ENCODE data around the gene TBC1D10A. TPM values are rescaled to one million over a fixed set of nuclear protein-coding genes. Genes with fewer than 3 reads are reported as not detected.

The TBC1D10A gene
- total RNA-seq, 1 donor from 2014 or later: 18.2 TPM

GRCh38 chr22:30267382-30268302 lies 59.1 kb downstream of the TBC1D10A start:
- no peak for DNase-seq (ENCODE audit: extremely low read depth, low read depth, low spot score)

DNA sequence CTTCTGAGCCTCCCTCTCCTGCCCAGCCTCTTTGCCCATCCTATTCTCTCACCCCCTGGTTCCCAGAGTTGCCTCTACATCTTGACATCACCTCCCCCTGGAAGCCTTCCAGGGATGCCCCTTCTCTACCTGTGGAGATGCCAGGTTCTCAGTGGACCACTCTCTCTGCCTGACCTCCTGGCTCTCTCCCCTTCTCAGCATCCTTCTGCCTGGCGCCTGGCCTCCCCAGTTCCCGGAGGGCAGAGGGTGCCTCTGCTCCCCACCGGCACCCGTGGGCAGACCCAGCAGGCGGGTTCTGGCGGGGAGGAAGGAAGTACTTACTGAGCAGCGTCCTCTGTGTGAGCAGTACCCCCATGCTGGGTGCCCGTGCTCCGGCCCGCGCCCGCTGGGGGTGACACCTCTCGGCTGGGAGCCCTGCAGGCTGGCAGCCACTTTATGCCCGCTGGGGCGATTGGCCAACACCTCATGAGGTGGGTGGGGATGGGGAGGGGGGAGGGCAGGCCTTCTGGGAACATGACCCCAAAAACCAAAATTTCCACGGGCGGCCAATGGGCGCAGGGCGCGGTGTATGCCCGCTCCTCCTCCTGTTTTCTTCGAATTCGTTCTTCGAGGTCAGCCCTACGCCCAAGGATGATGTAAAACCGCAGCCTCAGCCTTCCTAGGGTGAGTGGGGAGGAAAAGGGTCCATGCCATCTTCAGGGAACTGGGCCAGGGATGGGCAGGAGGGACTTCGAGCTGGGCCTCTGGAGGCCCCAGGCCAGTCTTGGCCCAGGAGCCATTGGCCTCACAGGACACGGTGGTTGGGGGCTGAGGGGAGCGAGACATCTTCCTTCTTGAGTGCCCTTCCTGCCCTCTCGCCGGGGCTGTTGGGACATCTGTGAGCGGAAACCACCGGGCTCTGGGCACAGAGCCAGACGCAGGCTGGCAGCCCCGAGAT lies 60.0 kb downstream of the TBC1D10A start, which contains the start of gene OSM:
Gene OSM, minus strand, starts transcription at position 407 of the 937 bp plus-strand sequence. Its CDS starts 52 bp downstream, at position 355.
- no peak for DNase-seq (ENCODE audit: extremely low read depth, low read depth, low spot score)

GRCh38 chr22:30265823-30266444 lies 60.8 kb downstream of the TBC1D10A start:
- DNase-seq (ENCODE audit: extremely low read depth, low read depth, low spot score): no peak

DNA sequence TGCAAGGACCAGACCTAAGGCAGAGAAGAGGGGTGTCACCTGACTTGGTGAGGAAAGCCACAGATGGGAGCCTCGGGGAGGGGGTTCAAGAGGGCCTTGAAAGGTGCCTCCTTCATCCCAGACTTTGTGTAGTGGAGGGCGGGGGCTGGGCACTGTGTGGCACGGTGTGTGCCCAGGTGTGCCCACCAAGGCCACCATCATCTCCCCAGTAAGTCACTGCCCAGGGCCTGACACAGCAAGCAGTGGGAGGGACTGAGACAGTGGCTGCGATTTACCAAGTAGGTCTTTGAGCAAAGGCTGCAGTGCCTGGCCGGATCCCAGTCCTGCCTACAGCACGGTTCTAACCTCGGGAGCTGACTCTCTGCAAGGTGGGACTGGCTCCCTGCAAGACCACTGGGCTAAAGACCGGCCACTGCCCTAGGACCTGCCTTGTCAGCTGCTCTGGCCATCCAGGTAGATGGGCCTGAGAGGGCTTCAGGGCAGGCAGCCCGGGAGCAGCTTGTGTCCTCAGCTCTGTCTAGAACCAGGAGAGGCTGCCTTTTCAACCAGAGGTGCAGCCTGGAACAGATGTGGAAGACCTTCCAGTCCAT lies 61.5 kb downstream of the TBC1D10A start:
- no peak for DNase-seq (ENCODE audit: extremely low read depth, low read depth, low spot score)

GRCh38 chr22:30263883-30264282 lies 62.9 kb downstream of the TBC1D10A start:
- no peak for DNase-seq (ENCODE audit: extremely low read depth, low read depth, low spot score)

GRCh38 chr22:30262917-30263741 lies 63.6 kb downstream of the TBC1D10A start:
- DNase-seq (ENCODE audit: extremely low read depth, low read depth, low spot score): no peak

DNA sequence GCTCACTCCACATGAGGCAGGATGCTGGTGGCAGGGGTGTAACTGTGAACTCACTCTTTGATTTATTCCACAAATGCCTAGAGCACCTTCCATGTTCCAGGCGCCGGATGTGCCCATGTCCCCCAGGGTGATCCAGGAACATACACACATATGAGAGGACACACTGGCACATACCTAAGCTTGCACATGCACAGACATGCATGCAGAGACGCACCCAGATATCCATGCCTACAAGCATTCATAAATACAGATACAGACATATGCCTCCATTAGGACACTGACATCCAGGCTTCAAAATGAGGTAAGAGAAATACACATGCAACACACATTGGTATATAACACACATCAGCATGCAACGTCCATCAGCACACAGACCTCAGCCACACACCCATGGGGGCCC lies 64.6 kb downstream of the TBC1D10A start:
- DNase-seq (ENCODE audit: extremely low read depth, low read depth, low spot score): no peak

DNA sequence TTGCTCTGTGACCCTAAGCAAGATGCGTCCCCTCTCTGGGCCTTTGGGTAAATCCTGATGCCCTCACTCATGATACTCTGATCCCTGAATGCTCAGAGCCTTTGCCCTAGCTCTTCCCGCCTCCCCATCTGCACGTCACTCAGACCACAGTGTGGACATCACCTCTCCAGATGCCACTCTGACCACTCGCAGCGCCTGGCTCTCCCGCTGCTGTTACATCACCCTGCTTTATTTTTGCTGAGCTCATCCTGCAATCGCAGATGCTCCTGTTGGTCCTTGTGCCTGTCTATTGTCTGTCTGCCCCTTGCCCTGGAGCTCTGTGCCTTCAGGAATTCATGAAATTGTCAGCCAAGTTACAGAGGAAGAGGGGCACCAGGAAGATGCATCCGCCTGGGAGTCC lies 65.6 kb downstream of the TBC1D10A start:
- no peak for DNase-seq (ENCODE audit: extremely low read depth, low read depth, low spot score)

DNA sequence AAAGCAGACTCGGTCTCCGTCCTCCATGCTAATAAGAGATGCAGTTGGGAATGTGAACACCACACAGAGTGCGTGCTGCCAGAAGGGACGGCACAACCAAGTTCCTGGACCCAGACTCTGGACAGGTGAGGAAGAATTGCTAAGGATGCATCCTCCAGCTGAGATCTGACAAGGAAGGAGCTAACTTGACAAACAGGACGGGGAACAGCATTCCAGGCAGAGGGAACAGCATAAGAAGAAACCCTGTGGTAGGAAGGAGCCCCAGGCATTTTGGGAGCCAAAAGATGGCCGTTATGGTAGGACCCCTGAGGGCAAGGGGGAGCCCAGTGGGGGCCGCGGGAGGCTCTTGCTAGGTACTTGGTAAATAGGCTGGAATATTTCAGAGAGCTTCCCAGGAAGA lies 66.1 kb downstream of the TBC1D10A start:
- no peak for DNase-seq (ENCODE audit: extremely low read depth, low read depth, low spot score)

GRCh38 chr22:30260276-30260675 lies 66.5 kb downstream of the TBC1D10A start:
- DNase-seq (ENCODE audit: extremely low read depth, low read depth, low spot score): no peak

DNA sequence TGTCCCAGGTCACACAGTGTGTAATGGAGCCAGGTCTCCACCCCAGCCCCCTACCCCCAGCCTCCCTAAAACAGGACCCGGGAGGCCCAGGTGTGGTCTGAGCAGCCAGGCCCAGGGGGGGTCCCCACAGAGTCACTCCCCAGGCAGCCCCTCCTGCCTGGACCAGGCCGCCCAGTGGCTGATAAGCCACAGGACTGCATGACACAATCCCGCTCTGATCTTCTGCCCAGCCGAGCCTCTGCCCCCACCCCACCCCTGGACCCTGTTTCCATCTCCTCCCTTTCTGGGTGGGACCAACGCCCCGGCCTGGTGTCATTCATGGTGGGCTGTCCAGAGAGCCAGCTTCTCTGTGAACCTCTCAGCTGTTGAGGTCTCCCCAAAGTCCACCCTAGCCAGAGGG lies 72.4 kb downstream of the TBC1D10A start:
- no peak for DNase-seq (ENCODE audit: extremely low read depth, low read depth, low spot score)

GRCh38 chr22:30253205-30253852 lies 73.4 kb downstream of the TBC1D10A start:
- no peak for DNase-seq (ENCODE audit: extremely low read depth, low read depth, low spot score)

DNA sequence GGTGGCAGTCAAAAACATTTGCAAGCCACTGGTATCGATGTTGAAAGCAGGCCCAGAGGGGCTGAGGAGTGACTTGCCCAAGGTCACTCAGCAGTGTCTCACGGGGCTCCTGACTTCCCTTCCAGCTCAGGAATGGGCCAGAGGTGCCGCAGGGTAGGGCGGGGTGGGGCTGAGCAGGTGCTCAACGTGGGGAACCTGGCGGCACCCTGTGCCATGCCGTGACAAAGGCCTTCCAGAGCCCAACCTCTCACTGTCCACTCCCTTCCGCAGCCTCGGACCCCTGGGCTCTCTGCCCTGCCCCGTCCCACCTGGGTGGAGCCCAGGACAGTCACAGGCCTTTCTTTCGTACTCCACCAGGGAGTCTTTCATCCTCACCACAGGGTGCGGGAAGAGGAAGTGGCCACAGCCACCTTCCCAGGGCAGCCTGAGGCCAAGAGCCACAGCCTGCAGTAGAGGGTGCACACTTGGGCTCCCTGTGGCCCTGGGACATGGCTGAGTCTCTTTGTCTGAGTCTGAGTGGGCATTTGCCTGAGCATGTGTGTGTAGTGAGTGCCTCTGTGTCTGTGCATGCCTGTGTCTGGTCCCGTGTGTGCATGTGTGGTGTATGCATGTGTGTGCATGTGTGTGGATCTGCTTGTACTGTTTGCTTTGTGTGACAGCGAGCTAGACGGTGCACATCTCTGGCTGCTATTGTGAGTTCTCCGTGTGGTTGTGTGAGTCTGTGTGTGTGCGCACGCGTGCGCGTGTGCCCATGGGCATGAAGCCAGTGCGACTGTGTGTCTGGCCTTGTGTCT lies 74.1 kb downstream of the TBC1D10A start:
- DNase-seq (ENCODE audit: extremely low read depth, low read depth, low spot score): no peak

GRCh38 chr22:30251711-30252110 lies 75.0 kb downstream of the TBC1D10A start:
- DNase-seq (ENCODE audit: extremely low read depth, low read depth, low spot score): no peak

DNA sequence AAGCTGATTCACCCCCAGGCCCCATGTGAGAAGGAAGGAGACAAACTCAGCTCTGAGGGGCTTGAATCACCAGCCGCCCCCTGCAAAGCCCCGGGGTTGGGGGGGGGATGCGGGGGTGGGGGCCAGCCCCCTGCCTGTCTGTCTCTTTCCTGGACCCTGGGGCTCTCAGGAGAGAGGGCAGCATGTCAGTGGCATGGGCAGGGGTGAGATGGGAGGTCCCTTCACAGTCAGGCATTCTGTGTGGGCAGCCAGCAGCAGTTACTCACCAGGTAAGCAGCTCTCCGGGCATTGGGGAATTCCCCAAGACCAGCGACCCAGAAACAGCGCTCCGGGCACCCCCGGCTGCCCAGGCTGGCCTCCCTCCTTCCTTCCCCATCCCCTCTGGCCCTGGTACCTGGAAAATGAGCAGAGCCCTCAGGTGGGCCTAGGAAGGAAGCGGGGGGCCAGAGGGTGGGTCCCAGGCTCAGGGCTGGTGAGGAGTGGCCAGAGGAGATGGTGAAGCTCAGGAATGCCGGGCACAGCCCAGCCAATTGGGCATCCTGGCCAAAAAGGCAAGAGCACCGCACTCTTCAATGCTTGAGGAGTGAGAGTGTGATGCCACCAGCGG lies 76.0 kb downstream of the TBC1D10A start:
- no peak for DNase-seq (ENCODE audit: extremely low read depth, low read depth, low spot score)

GRCh38 chr22:30250039-30250565 lies 76.6 kb downstream of the TBC1D10A start:
- no peak for DNase-seq (ENCODE audit: extremely low read depth, low read depth, low spot score)
